ENCODE results near the gene CIB2. TPM values are rescaled to one million over a fixed set of nuclear protein-coding genes. Genes with fewer than 3 reads are reported as not detected.

Gene CIB2
- polyA plus RNA-seq, 2 of the 4 experiments (the other 2 are of a cell fraction) = 21.2 to 25.3 TPM

DNA sequence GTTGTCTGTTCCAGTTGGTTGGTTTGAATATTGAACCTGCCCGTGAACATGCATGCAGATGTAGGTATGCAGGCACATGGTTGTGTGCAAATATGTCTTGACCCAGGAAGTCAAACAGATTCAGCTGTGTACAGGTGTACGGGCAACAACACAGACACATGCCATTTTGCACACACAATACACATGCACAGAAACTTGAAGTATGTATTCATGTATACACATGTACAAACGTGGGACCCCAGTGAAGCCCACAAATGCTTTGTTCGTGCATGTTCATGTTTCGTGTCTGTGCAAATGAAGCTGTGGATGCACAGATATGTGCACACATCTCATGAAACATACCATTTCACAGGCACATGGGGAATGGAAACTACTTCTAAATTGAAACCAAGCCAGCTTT, 48.7 kb upstream of the CIB2 start:
- FAIRE-seq (no peak), ATAC-seq (no peak), DNase-seq (ENCODE audit: low read depth in 1 of 2, low spot score in 1 of 2) (no peak)
- Histone ChIP-seq H3K4me2 (no peak overlapping the region), H3K27ac (no peak overlapping the region), H3K4me1 (no peaks in the 10 kb centered on the region), H3K9me3 (no peaks in the 10 kb centered on the region), H3K4me3 (no peak overlapping the region)
- POLR2A ChIA-PET = no interaction called here
- CTCF ChIA-PET = interaction anchor here (1.0 to 12.3 kb wide), 5 partner anchors 14 to 59 kb away, joined by 3 to 274 read pairs (median 31); partner anchors contain the start of genes ACSBG1 and CIB2
- WGBS (ENCODE audit: missing lambda C conversion rate) = 65% methylated on average over 5 of the region's 5 CpGs
- no peak for TF ChIP-seq GATA3 (IDR thresholded peaks at IDR 0.05; ENCODE audit: borderline replicate concordance)
- TF ChIP-seq, protein P1, sequence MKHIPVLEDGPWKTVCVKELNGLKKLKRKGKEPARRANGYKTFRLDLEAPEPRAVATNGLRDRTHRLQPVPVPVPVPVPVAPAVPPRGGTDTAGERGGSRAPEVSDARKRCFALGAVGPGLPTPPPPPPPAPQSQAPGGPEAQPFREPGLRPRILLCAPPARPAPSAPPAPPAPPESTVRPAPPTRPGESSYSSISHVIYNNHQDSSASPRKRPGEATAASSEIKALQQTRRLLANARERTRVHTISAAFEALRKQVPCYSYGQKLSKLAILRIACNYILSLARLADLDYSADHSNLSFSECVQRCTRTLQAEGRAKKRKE (CRISPR knock-in tag; IDR thresholded peaks at IDR 0.05; ENCODE audit: low read depth) = no peak
- TF ChIP-seq HDAC2 (IDR thresholded peaks at IDR 0.05) = no peak
- TF ChIP-seq CHD2 (IDR thresholded peaks at IDR 0.05; ENCODE audit: low read length, partially characterized antibody) = no peak
- TF ChIP-seq, protein P2, sequence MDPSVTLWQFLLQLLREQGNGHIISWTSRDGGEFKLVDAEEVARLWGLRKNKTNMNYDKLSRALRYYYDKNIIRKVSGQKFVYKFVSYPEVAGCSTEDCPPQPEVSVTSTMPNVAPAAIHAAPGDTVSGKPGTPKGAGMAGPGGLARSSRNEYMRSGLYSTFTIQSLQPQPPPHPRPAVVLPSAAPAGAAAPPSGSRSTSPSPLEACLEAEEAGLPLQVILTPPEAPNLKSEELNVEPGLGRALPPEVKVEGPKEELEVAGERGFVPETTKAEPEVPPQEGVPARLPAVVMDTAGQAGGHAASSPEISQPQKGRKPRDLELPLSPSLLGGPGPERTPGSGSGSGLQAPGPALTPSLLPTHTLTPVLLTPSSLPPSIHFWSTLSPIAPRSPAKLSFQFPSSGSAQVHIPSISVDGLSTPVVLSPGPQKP (IDR thresholded peaks at IDR 0.05; ENCODE audit: low read depth, low read length) = no peak
- TF ChIP-seq ZFP36 (IDR thresholded peaks at IDR 0.05; ENCODE audit: borderline replicate concordance, partially characterized antibody) = no peak
- TF ChIP-seq FOXS1 (CRISPR knock-in tag; IDR thresholded peaks at IDR 0.05) = no peak
- TF ChIP-seq, protein P3, sequence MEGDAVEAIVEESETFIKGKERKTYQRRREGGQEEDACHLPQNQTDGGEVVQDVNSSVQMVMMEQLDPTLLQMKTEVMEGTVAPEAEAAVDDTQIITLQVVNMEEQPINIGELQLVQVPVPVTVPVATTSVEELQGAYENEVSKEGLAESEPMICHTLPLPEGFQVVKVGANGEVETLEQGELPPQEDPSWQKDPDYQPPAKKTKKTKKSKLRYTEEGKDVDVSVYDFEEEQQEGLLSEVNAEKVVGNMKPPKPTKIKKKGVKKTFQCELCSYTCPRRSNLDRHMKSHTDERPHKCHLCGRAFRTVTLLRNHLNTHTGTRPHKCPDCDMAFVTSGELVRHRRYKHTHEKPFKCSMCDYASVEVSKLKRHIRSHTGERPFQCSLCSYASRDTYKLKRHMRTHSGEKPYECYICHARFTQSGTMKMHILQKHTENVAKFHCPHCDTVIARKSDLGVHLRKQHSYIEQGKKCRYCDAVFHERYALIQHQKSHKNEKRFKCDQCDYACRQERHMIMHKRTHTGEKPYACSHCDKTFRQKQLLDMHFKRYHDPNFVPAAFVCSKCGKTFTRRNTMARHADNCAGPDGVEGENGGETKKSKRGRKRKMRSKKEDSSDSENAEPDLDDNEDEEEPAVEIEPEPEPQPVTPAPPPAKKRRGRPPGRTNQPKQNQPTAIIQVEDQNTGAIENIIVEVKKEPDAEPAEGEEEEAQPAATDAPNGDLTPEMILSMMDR (IDR thresholded peaks at IDR 0.05) = no peak
- TF ChIP-seq EP300 (IDR thresholded peaks at IDR 0.05) = no peak
- TF ChIP-seq MAFK (IDR thresholded peaks at IDR 0.05; ENCODE audit: partially characterized antibody) = no peak
- TF ChIP-seq, protein P4, sequence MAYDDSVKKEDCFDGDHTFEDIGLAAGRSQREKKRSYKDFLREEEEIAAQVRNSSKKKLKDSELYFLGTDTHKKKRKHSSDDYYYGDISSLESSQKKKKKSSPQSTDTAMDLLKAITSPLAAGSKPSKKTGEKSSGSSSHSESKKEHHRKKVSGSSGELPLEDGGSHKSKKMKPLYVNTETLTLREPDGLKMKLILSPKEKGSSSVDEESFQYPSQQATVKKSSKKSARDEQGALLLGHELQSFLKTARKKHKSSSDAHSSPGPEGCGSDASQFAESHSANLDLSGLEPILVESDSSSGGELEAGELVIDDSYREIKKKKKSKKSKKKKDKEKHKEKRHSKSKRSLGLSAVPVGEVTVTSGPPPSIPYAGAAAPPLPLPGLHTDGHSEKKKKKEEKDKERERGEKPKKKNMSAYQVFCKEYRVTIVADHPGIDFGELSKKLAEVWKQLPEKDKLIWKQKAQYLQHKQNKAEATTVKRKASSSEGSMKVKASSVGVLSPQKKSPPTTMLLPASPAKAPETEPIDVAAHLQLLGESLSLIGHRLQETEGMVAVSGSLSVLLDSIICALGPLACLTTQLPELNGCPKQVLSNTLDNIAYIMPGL (CRISPR knock-in tag; IDR thresholded peaks at IDR 0.05; ENCODE audit: borderline replicate concordance) = no peak
- TF ChIP-seq, protein P5, sequence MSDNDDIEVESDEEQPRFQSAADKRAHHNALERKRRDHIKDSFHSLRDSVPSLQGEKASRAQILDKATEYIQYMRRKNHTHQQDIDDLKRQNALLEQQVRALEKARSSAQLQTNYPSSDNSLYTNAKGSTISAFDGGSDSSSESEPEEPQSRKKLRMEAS (IDR thresholded peaks at IDR 0.05) = no peak
- TF ChIP-seq, protein P6, sequence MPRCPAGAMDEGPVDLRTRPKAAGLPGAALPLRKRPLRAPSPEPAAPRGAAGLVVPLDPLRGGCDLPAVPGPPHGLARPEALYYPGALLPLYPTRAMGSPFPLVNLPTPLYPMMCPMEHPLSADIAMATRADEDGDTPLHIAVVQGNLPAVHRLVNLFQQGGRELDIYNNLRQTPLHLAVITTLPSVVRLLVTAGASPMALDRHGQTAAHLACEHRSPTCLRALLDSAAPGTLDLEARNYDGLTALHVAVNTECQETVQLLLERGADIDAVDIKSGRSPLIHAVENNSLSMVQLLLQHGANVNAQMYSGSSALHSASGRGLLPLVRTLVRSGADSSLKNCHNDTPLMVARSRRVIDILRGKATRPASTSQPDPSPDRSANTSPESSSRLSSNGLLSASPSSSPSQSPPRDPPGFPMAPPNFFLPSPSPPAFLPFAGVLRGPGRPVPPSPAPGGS (IDR thresholded peaks at IDR 0.05) = no peak
- TF ChIP-seq RCOR1 (IDR thresholded peaks at IDR 0.05; ENCODE audit: low read depth, low read length) = no peak
- TF ChIP-seq HOXB5 (CRISPR knock-in tag; IDR thresholded peaks at IDR 0.05) = no peak
- TF ChIP-seq POLR2A (IDR thresholded peaks at IDR 0.05; ENCODE audit: low read length) = no peak
- no peak for TF ChIP-seq SREBF2 (IDR thresholded peaks at IDR 0.05)
- TF ChIP-seq ZSCAN20 (CRISPR knock-in tag; IDR thresholded peaks at IDR 0.05) = no peak
- no peak for TF ChIP-seq CBX8 (IDR thresholded peaks at IDR 0.05)

DNA sequence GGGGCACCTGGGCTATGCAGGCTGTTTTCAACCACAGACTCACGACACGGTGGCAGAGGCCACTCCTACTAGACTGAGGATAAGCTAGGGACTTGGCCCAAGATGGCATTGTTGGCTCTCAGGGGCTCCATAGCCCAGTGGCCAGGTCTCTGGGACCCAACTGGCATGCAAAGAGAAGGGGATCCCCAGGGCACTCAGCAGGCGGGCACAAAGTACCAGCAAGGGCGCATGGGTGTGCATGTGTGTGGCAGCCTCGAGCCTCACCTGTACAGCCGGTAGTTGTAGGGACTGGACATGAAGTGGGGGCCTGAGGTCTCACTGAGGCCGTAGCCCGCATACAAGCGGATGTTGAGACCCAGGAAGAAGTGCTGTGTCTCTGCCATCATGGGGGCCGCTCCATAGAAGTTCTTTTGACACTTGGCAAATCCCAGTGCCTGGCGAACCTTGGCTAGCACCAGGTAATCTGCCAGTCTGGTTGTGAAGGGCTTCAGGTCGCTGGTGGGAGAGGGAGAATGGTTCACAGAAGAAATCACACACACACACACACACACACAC, 48.1 kb upstream of the CIB2 start:
- H3K4me3 ChIP-seq = no peak overlapping the region
- DNase-seq (ENCODE audit: low read depth in 1 of 2, low spot score in 1 of 2) = no peak
- no peaks in the 10 kb centered on the region for H3K4me1 ChIP-seq
- no peak for FAIRE-seq
- CTCF ChIA-PET = interaction anchor here (1.0 to 12.3 kb wide), 8 partner anchors 10 to 75 kb away, joined by 3 to 274 read pairs (median 24); partner anchors contain the start of gene ACSBG1
- no peak for ATAC-seq
- no peak overlapping the region for H3K27ac ChIP-seq
- WGBS (ENCODE audit: missing lambda C conversion rate) = 66% methylated on average over 12 of the region's 12 CpGs
- no peak overlapping the region for H3K4me2 ChIP-seq
- no peaks in the 10 kb centered on the region for H3K9me3 ChIP-seq
- TF ChIP-seq, protein P7, sequence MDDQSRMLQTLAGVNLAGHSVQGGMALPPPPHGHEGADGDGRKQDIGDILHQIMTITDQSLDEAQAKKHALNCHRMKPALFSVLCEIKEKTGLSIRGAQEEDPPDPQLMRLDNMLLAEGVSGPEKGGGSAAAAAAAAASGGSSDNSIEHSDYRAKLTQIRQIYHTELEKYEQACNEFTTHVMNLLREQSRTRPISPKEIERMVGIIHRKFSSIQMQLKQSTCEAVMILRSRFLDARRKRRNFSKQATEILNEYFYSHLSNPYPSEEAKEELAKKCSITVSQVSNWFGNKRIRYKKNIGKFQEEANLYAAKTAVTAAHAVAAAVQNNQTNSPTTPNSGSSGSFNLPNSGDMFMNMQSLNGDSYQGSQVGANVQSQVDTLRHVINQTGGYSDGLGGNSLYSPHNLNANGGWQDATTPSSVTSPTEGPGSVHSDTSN (IDR thresholded peaks at IDR 0.05) = no peak
- TF ChIP-seq EP300 (IDR thresholded peaks at IDR 0.05) = no peak
- no peak for TF ChIP-seq MAFK (IDR thresholded peaks at IDR 0.05; ENCODE audit: partially characterized antibody)
- no peak for TF ChIP-seq ESRRA (IDR thresholded peaks at IDR 0.05; ENCODE audit: borderline replicate concordance, low read length)
- POLR2A ChIA-PET = no interaction called here

All from A549 (cell line).